Suprapubic skin (tissue), 3 donors: ENCODE measurements around the gene HAVCR1.

Source experiments
- POLR2A ChIP-seq, 2 donors: fragments of 450-650 bp; IDR thresholded peaks; one replicate each; pipeline ENCODE4 v1.6.1; 2017; ENCODE audit warnings: antibody characterized with exemption in 2 of 2, mild to moderate bottlenecking in 2 of 2, moderate library complexity in 2 of 2
- TF ChIP-seq, protein P1 (sequence below), 2 donors: fragments of 200-600 bp in 1 of 2; fragments of 450-650 bp in 1 of 2; sonication (generic) in 1 of 2; IDR thresholded peaks; one replicate each; pipeline ENCODE4 v1.5.1; 2016 to 2019; ENCODE audit warnings: antibody characterized with exemption in 2 of 2, mild to moderate bottlenecking in 1 of 2, moderate library complexity in 1 of 2

DNA sequence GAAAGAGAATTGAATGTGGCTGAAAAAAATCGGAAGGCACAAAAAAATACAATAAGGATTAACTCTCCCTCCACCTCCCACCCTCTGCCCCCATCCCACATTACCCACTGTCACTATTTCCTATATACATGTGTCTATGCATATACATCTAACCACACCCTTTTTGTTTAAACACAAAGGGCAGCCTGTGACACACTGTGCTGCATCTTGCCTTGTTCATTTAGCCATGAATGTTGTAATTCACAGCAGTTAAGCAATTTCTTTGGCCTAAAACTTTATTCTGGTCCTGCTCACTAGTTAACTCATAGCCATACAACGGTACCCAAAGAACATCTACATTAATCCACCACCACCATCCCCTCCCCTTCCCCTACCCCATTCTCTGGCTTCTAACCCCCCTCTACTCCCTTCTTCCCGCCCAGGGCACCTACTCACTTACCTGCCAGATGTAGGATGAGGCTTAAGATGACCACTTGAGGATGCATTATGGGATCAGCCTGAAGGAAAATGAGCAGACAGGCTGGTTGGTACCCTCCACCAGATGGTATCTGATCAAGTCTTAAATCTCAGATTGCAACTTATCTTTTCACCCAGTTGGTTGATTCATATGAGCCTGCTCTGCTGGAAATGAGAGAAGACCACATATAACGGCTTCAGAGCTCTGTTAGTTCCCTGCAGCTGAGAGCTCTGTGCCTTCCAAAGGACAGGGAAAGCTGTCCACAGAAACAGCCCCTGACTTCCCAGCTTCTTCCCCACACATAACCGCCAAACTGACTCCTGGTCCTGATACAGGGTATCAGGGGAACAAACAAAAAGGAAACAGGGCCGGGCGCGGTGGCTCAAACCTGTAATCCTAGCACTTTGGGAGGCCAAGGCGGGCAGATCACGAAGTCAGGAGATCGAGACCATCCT, 1.2 kb downstream of the HAVCR1 start:
- TF ChIP-seq, protein P1, sequence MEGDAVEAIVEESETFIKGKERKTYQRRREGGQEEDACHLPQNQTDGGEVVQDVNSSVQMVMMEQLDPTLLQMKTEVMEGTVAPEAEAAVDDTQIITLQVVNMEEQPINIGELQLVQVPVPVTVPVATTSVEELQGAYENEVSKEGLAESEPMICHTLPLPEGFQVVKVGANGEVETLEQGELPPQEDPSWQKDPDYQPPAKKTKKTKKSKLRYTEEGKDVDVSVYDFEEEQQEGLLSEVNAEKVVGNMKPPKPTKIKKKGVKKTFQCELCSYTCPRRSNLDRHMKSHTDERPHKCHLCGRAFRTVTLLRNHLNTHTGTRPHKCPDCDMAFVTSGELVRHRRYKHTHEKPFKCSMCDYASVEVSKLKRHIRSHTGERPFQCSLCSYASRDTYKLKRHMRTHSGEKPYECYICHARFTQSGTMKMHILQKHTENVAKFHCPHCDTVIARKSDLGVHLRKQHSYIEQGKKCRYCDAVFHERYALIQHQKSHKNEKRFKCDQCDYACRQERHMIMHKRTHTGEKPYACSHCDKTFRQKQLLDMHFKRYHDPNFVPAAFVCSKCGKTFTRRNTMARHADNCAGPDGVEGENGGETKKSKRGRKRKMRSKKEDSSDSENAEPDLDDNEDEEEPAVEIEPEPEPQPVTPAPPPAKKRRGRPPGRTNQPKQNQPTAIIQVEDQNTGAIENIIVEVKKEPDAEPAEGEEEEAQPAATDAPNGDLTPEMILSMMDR (IDR thresholded peaks at IDR 0.05) = no peak
- TF ChIP-seq POLR2A (IDR thresholded peaks at IDR 0.05) = no peak
